ENCODE results near the gene SETD3.

DNA sequence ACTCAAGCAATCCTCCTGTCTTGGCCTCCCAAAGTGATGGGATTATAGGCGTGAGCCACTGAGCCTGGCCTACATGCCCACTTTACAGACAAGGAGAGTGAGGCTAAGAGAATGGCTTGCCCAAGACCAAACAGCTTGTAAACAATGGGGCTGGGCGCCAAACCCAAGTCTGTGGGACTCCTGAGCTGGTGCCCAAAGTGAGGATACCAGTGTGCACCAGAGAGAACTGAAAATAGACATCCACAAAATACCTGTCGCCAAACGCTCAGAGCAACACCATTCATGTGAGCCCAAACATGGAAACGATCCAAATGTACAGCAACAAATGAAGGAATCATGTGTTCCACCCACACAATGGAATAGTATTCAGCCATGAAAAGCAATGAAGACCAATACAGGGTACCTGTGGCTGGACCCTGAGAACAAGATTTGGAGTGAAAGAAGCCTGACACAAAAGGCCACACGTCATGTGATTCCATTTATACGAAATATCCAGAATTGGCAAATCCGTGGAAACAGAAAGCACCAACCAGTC, 38.8 kb upstream of the SETD3 start:
- TF ChIP-seq, protein P1, sequence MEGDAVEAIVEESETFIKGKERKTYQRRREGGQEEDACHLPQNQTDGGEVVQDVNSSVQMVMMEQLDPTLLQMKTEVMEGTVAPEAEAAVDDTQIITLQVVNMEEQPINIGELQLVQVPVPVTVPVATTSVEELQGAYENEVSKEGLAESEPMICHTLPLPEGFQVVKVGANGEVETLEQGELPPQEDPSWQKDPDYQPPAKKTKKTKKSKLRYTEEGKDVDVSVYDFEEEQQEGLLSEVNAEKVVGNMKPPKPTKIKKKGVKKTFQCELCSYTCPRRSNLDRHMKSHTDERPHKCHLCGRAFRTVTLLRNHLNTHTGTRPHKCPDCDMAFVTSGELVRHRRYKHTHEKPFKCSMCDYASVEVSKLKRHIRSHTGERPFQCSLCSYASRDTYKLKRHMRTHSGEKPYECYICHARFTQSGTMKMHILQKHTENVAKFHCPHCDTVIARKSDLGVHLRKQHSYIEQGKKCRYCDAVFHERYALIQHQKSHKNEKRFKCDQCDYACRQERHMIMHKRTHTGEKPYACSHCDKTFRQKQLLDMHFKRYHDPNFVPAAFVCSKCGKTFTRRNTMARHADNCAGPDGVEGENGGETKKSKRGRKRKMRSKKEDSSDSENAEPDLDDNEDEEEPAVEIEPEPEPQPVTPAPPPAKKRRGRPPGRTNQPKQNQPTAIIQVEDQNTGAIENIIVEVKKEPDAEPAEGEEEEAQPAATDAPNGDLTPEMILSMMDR (IDR thresholded peaks at IDR 0.05) = no peak
- no peak for TF ChIP-seq EZH2 (IDR thresholded peaks at IDR 0.05; ENCODE audit: borderline replicate concordance, insufficient read depth, low read depth, low read length, poor library complexity, severe bottlenecking)
